Loucy (cell line): ENCODE results near the gene CROCC2.

ENCODE experiments used
- H2AFZ ChIP-seq: fragments of 200-600 bp; sonication (generic); 2 replicates; pipeline ENCODE4 v1.6.0; 2016; ENCODE audit warnings: antibody characterized with exemption, mild to moderate bottlenecking, low read length, moderate library complexity
- H3F3A ChIP-seq: fragments of 200-600 bp; 2 replicates; pipeline ENCODE4 v1.6.0; 2016; ENCODE audit warnings: antibody characterized with exemption, low read depth, mild to moderate bottlenecking
- H3K27me3 ChIP-seq: fragments of 200-600 bp; sonication (generic); 2 replicates; pipeline ENCODE4 v1.6.1; 2014; ENCODE audit warnings: low read length, mild to moderate bottlenecking; ENCODE audit not compliant: insufficient read depth, poor library complexity, severe bottlenecking
- H3K36me3 ChIP-seq: fragments of 200-600 bp; sonication (generic); 2 replicates; pipeline ENCODE4 v1.6.1; 2016; ENCODE audit warnings: low read length; ENCODE audit not compliant: insufficient read depth
- H3K4me1 ChIP-seq: fragments of 200-600 bp; sonication (generic); 2 replicates; pipeline ENCODE4 v1.5.1; 2014; ENCODE audit warnings: low read length, mild to moderate bottlenecking; ENCODE audit not compliant: insufficient read depth, poor library complexity, severe bottlenecking
- H3K4me2 ChIP-seq: fragments of 200-600 bp; sonication (generic); 2 replicates; pipeline ENCODE4 v1.6.0; 2014; ENCODE audit warnings: antibody characterized with exemption, low read length, low read depth, mild to moderate bottlenecking; ENCODE audit not compliant: poor library complexity, severe bottlenecking
- H3K4me3 ChIP-seq: fragments of 200-600 bp; sonication (generic); 2 replicates; pipeline ENCODE4 v1.5.1; 2014; ENCODE audit warnings: low read length, mild to moderate bottlenecking, mixed read lengths; ENCODE audit not compliant: poor library complexity, severe bottlenecking
- H3K79me2 ChIP-seq: fragments of 200-600 bp; sonication (generic); 2 replicates; pipeline ENCODE4 v1.6.1; 2014; ENCODE audit warnings: low read length; ENCODE audit not compliant: insufficient read depth
- H3K9ac ChIP-seq: fragments of 200-600 bp; sonication (generic); 2 replicates; pipeline ENCODE4 v1.6.0; 2014; ENCODE audit warnings: mild to moderate bottlenecking, low read depth, low read length, moderate library complexity; ENCODE audit not compliant: poor library complexity, severe bottlenecking
- H3K9me2 ChIP-seq: fragments of 200-600 bp; sonication (generic); replicated peaks from 2 replicates; pipeline ENCODE4 v1.6.1; 2016; ENCODE audit warnings: low read depth, low read length, mixed read lengths
- H3K9me3 ChIP-seq: fragments of 200-600 bp; sonication (generic); 2 replicates; pipeline ENCODE4 v1.6.1; 2014; ENCODE audit warnings: mild to moderate bottlenecking, antibody characterized with exemption, low read length, low read depth; ENCODE audit not compliant: insufficient read depth
- H4K20me1 ChIP-seq: fragments of 200-600 bp; sonication (generic); 2 replicates; pipeline ENCODE4 v1.6.0; 2014; ENCODE audit warnings: antibody characterized with exemption, low read length, mild to moderate bottlenecking; ENCODE audit not compliant: insufficient read depth, poor library complexity, severe bottlenecking
- EZH2phosphoT487 ChIP-seq: fragments of 200-600 bp; IDR thresholded peaks from 2 replicates; pipeline ENCODE4 v1.6.1; 2018; ENCODE audit warnings: antibody characterized with exemption, mild to moderate bottlenecking, moderate library complexity, borderline replicate concordance
- TF ChIP-seq, protein P1 (sequence below): fragments of 200-600 bp; sonication (generic); conservative IDR thresholded peaks from 2 replicates; pipeline ENCODE4 v1.5.1; 2014; ENCODE audit warnings: mild to moderate bottlenecking, antibody characterized with exemption, low read length

The CROCC2 gene

DNA sequence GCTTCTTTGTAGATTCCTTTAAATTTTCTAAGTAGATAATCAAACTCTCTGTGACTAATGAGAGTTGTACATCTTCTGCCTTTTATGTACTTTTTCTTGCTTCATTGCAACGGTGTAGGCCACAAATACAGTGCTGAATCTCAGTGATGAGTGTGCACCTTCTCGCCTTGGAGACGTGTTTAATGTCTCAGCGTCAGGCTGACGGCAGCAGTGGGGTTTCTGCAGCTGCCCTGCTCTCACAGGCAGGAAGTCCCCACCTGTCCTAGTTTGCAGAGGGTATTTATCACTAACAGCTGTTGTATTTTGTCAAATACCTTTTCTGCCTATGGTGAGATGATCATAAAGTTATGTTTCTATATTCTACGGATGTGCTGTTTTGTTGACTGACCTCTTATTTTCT lies 24.2 kb upstream of the CROCC2 start:
- no peak for TF ChIP-seq EZH2phosphoT487
- TF ChIP-seq, protein P1, sequence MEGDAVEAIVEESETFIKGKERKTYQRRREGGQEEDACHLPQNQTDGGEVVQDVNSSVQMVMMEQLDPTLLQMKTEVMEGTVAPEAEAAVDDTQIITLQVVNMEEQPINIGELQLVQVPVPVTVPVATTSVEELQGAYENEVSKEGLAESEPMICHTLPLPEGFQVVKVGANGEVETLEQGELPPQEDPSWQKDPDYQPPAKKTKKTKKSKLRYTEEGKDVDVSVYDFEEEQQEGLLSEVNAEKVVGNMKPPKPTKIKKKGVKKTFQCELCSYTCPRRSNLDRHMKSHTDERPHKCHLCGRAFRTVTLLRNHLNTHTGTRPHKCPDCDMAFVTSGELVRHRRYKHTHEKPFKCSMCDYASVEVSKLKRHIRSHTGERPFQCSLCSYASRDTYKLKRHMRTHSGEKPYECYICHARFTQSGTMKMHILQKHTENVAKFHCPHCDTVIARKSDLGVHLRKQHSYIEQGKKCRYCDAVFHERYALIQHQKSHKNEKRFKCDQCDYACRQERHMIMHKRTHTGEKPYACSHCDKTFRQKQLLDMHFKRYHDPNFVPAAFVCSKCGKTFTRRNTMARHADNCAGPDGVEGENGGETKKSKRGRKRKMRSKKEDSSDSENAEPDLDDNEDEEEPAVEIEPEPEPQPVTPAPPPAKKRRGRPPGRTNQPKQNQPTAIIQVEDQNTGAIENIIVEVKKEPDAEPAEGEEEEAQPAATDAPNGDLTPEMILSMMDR: no peak
- Histone ChIP-seq H3K9me2 (no peaks in the 10 kb centered on the region), H3K36me3 (no peaks in the 10 kb centered on the region), H3K9me3 (0 out of 2 replicates have a peak, but pooled peaks cover 3% of the 10 kb centered on the region), H3K4me3 (no peak overlapping the region), H4K20me1 (no peaks in the 10 kb centered on the region), H3K9ac (no peak overlapping the region), H3K79me2 (no peaks in the 10 kb centered on the region), H3K4me1 (no peaks in the 10 kb centered on the region), H3K27me3 (no peaks in the 10 kb centered on the region), H3K4me2 (no peak overlapping the region), H3F3A (no peaks in the 10 kb centered on the region), H2AFZ (no peak overlapping the region)

DNA sequence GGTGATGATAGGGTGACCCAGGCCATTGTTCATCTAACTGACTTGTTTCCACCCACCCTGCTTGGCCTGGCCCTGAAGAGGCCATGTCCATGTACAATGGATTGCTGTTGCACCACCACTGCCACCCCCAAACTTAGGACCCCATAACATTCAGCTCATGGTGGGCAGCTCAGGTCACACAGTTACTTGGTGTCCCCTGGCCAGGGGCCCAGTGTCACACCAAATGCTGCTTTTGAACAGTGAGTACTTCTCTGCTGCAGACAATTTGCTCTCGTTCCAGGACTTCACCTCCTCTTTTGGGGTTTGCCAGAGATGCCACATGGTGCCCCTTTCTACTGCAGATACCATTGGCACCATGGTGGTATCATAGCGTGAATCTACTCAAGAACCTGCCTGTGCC lies 21.9 kb upstream of the CROCC2 start:
- no peak for TF ChIP-seq EZH2phosphoT487
- TF ChIP-seq, protein P1: no peak
- Histone ChIP-seq H3K4me3 (no peak overlapping the region), H3K79me2 (no peaks in the 10 kb centered on the region), H3K9ac (no peak overlapping the region), H3K27me3 (no peaks in the 10 kb centered on the region), H3K9me2 (no peaks in the 10 kb centered on the region), H3K4me2 (no peak overlapping the region), H3F3A (no peaks in the 10 kb centered on the region), H3K4me1 (no peaks in the 10 kb centered on the region), H2AFZ (no peak overlapping the region), H3K36me3 (no peaks in the 10 kb centered on the region), H4K20me1 (no peaks in the 10 kb centered on the region), H3K9me3 (0 out of 2 replicates have a peak, but pooled peaks cover 3% of the 10 kb centered on the region)

DNA sequence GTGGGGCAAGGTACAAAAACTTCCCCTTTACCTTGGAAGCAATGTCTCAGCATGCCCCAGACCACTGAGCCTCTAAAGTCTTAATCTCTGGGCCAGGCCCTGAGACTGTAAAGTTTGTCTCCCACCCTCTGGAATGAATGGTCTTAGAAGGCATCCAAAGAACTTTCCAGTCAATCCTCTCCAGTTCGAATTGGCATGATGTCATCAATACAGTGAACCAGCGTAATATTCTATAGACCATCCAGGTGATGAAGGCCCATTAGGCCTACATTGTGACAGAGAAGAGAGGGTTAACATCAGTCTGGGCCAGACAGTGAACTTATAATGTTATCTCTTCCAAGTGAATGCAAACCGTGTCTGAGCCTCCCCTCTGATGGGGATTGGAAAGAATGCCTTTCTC lies 21.4 kb upstream of the CROCC2 start:
- Histone ChIP-seq H3K4me3 (no peak overlapping the region), H2AFZ (no peak overlapping the region), H4K20me1 (no peaks in the 10 kb centered on the region), H3K9ac (no peak overlapping the region), H3F3A (no peaks in the 10 kb centered on the region), H3K4me1 (no peaks in the 10 kb centered on the region), H3K79me2 (no peaks in the 10 kb centered on the region), H3K9me3 (peaks cover 7% of the 10 kb centered on the region; the same call in 1 of the 2 replicates), H3K27me3 (no peaks in the 10 kb centered on the region), H3K4me2 (no peak overlapping the region), H3K9me2 (no peaks in the 10 kb centered on the region), H3K36me3 (no peaks in the 10 kb centered on the region)
- TF ChIP-seq EZH2phosphoT487: no peak
- TF ChIP-seq, protein P1: no peak
